ENCODE measurements around the gene CCDC187. TPM values are rescaled to one million over a fixed set of nuclear protein-coding genes. Genes with fewer than 3 reads are reported as not detected.

CCDC187 gene
- total and polyA plus RNA-seq, 2 of the 8 experiments (the other 6 are each of a cell fraction or from before 2014, with no cell fraction given), result 0.02 TPM; not detected in 1

DNA sequence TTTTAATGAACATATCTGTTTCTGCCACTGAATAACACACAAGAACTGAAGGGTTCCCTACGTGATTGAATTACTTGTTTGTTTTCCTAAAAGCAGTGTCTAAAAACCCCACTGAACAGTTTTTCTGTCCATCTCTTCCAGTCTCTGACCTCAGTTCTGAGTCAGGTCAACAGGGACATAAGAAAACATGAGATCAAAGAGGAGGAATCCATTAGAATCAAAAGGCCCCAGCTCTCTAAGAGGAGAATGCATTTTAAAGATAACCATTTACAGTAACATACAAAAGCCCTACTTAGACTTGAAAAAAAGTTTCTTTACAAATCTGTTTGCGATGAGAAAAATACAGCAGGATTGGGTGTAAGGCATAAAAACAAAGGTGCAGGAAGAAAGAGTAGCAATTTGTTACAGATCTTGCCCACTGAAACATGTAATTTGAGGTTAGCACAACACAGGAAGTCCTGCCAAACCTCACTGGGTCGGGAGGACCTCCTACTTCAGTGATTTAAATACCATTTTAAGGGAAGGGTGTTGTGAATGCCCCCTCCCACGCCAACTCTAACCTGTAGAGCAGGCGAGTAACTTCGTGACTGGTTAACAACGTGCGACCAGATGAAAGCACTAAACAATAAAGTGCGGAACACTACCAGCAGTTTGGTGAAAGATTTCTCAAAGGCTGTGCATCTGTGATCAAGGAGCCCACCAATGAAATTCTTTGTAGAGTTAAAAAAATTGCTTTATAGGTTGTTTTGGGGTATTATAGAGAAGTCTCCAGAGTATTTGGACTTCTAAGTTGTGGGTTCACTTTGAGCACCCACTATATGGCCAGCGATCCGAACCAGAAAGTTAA, 59.5 kb downstream of the CCDC187 start:
- Histone ChIP-seq H3K56ac (replicated peaks; ENCODE audit: insufficient read length, low read depth, low read length) (no peak overlapping the region), H3K79me1 (ENCODE audit: low read depth, low read length) (peaks cover 17% of the 10 kb centered on the region), H3K14ac (ENCODE audit: insufficient read length) (no peak overlapping the region), H3K23me2 (ENCODE audit: low read depth, low read length) (no peaks in the 10 kb centered on the region; the same call in 1 of the 2 replicates), H2AK5ac (ENCODE audit: low read depth, low read length) (no peak overlapping the region), H2AFZ (ENCODE audit: low read length) (no peak overlapping the region), H4K5ac (ENCODE audit: insufficient read length, low read depth, low read length) (no peak overlapping the region), H4K8ac (ENCODE audit: extremely low read depth, insufficient read depth, low read length) (no peak overlapping the region), H3K36me3 (ENCODE audit: control insufficient read depth in 2 of 4, insufficient read depth in 4 of 4, low read length in 3 of 4) (peaks cover 0 to 3% (median 1%) of the 10 kb centered on the region in 4 experiments; a peak in 2 of 8 replicates), H3K23ac (ENCODE audit: insufficient read length) (no peak overlapping the region), H3K79me2 (ENCODE audit: control insufficient read depth in 1 of 2, insufficient read depth in 2 of 2, low read length in 2 of 2) (peaks cover 9 to 58% of the 10 kb centered on the region in 2 experiments), H3K9ac (replicated peaks in 1 of 4; ENCODE audit: extremely low read depth in 1 of 4, low read depth in 3 of 4, low read length in 3 of 4) (peak overlapping the region in 3 of 4 experiments; percentile 51 to 89 (median 65); a peak in 3 of 7 replicates), H3K9me3 (ENCODE audit: insufficient read depth in 2 of 2, low read depth in 1 of 2, low read length in 1 of 2) (no peaks in the 10 kb centered on the region), H4K91ac (replicated peaks; ENCODE audit: insufficient read length, low read length) (no peak overlapping the region), H4K20me1 (replicated peaks in 1 of 2; ENCODE audit: control insufficient read depth in 1 of 2, insufficient read depth in 2 of 2, low read length in 2 of 2) (peaks cover 19 to 32% of the 10 kb centered on the region in 2 experiments), H2BK5ac (ENCODE audit: low read depth, low read length) (no peak overlapping the region), H3K4me1 (replicated peaks in 1 of 4; ENCODE audit: control insufficient read depth in 3 of 4, insufficient read depth in 4 of 4, low read length in 3 of 4) (peaks cover 3 to 21% (median 13%) of the 10 kb centered on the region in 4 experiments), H2BK20ac (ENCODE audit: low read length) (no peak overlapping the region), H2BK120ac (replicated peaks; ENCODE audit: low read depth, low read length) (no peak overlapping the region), H3K27ac (ENCODE audit: low read depth, low read length) (no peak overlapping the region), H3K18ac (ENCODE audit: extremely low read depth, low read length) (no peak overlapping the region), H3K4me2 (ENCODE audit: insufficient read depth in 1 of 2, low read depth in 2 of 2, low read length in 2 of 2) (peak overlapping the region; percentile 86 to 98), H3K4me3 (ENCODE audit: extremely low read depth in 1 of 4, insufficient read depth in 2 of 4, low read depth in 3 of 4, low read length in 4 of 4) (peak overlapping the region; percentile 81 to 96 (median 87)), H3K27me3 (replicated peaks in 1 of 4; ENCODE audit: control insufficient read depth in 3 of 4, extremely low read depth in 1 of 4, insufficient read depth in 3 of 4, low read length in 3 of 4) (peaks cover 0 to 7% (median 1%) of the 10 kb centered on the region in 4 experiments; a peak in 4 of 7 replicates), H3K4ac (replicated peaks; ENCODE audit: insufficient read length, low read depth, low read length) (no peak overlapping the region), H2BK15ac (ENCODE audit: low read length) (no peak overlapping the region), H2BK12ac (ENCODE audit: low read depth, low read length) (no peak overlapping the region)
- ChIA-PET POLR2A (ENCODE audit: partially characterized antibody) (interaction anchor here (0.9 to 1.4 kb wide), 4 partner anchors 9 to 23 kb away, joined by 3 to 5 read pairs (median 4); no protein-coding TSS in a partner anchor), CTCF (ENCODE audit: partially characterized antibody) (interaction anchor here (1.0 to 1.2 kb wide), 2 partner anchors 13 to 240 kb away, joined by 3 read pairs; no protein-coding TSS in a partner anchor)
- WGBS, 2 experiments (ENCODE audit: extremely low coverage in 1 of 2, insufficient coverage in 1 of 2, insufficient read length in 1 of 2, insufficient replicate concordance in 2 of 2, low coverage in 1 of 2, low lambda C conversion rate in 2 of 2, missing lambda C conversion rate in 1 of 2), result 38% methylated on average over 11 of the region's 11 CpGs; no CpG with 5 or more reads in 1 of the 2 experiments
- FAIRE-seq, result no peak
- DNase-seq (ENCODE audit: low read depth in 1 of 2, low spot score in 2 of 2), result no peak
- TF ChIP-seq KDM4A (IDR thresholded peaks at IDR 0.05; ENCODE audit: low read depth, low read length, severe bottlenecking) (no peak), JUN (IDR thresholded peaks at IDR 0.05; ENCODE audit: low read depth, low read length) (no peak), HDAC2 (IDR thresholded peaks at IDR 0.05; ENCODE audit: borderline replicate concordance in 1 of 2, low read depth in 2 of 2, low read length in 2 of 2) (no peak), NRF1 (IDR thresholded peaks at IDR 0.05; ENCODE audit: low read depth, low read length) (no peak), SP1 (IDR thresholded peaks at IDR 0.05; ENCODE audit: low read depth, low read length) (no peak), GTF2F1 (IDR thresholded peaks at IDR 0.05; ENCODE audit: borderline replicate concordance, low read depth, low read length) (no peak)
- TF ChIP-seq, protein P1, sequence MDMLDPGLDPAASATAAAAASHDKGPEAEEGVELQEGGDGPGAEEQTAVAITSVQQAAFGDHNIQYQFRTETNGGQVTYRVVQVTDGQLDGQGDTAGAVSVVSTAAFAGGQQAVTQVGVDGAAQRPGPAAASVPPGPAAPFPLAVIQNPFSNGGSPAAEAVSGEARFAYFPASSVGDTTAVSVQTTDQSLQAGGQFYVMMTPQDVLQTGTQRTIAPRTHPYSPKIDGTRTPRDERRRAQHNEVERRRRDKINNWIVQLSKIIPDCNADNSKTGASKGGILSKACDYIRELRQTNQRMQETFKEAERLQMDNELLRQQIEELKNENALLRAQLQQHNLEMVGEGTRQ (IDR thresholded peaks at IDR 0.05; ENCODE audit: low read length), result no peak
